Neural cell (in vitro differentiated cells): Measurements from ENCODE around the gene CPLX1. TPM values are rescaled to one million over a fixed set of nuclear protein-coding genes. Genes with fewer than 3 reads are reported as not detected.
"Not testable (repeated sequence)": the region's sequence is repeated elsewhere in the genome, so short reads cannot be mapped to it uniquely, and the experiment has no call there.

Experiments
- H2AFZ ChIP-seq: fragments of 200-600, 300-800 bp; sonication (generic), shearing (Covaris generic); 2 replicates; pipeline ENCODE4 v1.6.0; 2014; ENCODE audit warnings: low read depth, mild to moderate bottlenecking, antibody characterized with exemption, low read length, moderate library complexity
- H3F3A ChIP-seq: fragments of 200-600 bp; shearing (Covaris generic); 2 replicates; pipeline ENCODE4 v1.6.1; 2016; ENCODE audit warnings: mild to moderate bottlenecking, moderate library complexity, mixed read lengths, antibody characterized with exemption, low read length; ENCODE audit not compliant: insufficient read depth, poor library complexity, severe bottlenecking
- H3K27ac ChIP-seq: fragments of 200-600, 300-800 bp; sonication (generic), shearing (Covaris generic); 2 replicates; pipeline ENCODE4 v1.5.1; 2014; ENCODE audit warnings: mild to moderate bottlenecking, low read length, moderate library complexity
- H3K27me3 ChIP-seq: fragments of 300-800, 200-600 bp; sonication (generic), shearing (Covaris generic); 2 replicates; pipeline ENCODE4 v1.6.0; 2014; ENCODE audit warnings: mild to moderate bottlenecking, low read depth, low read length, moderate library complexity; ENCODE audit not compliant: insufficient read depth
- H3K36me3 ChIP-seq: fragments of 300-800, 200-600 bp; sonication (generic), shearing (Covaris generic); 2 replicates; pipeline ENCODE4 v1.5.1; 2014; ENCODE audit warnings: mild to moderate bottlenecking, antibody characterized with exemption, low read length, moderate library complexity; ENCODE audit not compliant: insufficient read depth
- H3K4me2 ChIP-seq: fragments of 300-800, 200-600 bp; sonication (generic), shearing (Covaris generic); 2 replicates; pipeline ENCODE4 v1.6.0; 2014; ENCODE audit warnings: mild to moderate bottlenecking, low read length
- H3K4me3 ChIP-seq: fragments of 300-800, 200-600 bp; sonication (generic), shearing (Covaris generic); 2 replicates; pipeline ENCODE4 v1.5.1; 2014; ENCODE audit warnings: mild to moderate bottlenecking, low read length, moderate library complexity
- H3K79me2 ChIP-seq: fragments of 200-600 bp; shearing (Covaris generic); replicated peaks from 2 replicates; pipeline ENCODE4 v1.6.0; 2014; ENCODE audit warnings: mild to moderate bottlenecking, low read length, moderate library complexity; ENCODE audit not compliant: insufficient read depth
- H3K9ac ChIP-seq: fragments of 300-800, 200-600 bp; sonication (generic), shearing (Covaris generic); 2 replicates; pipeline ENCODE4 v1.6.1; 2016; ENCODE audit warnings: mild to moderate bottlenecking, low read length, mixed read lengths
- H3K9me2 ChIP-seq: fragments of 200-600 bp; shearing (Covaris generic); 2 replicates; pipeline ENCODE4 v1.6.1; 2016; ENCODE audit warnings: mild to moderate bottlenecking, low read length, mixed read lengths; ENCODE audit not compliant: insufficient read depth
- H3K9me3 ChIP-seq: fragments of 200-600, 300-800 bp; sonication (generic), shearing (Covaris generic); 2 replicates; pipeline ENCODE4 v1.6.1; 2016; ENCODE audit warnings: mild to moderate bottlenecking, mixed run types, low read length, moderate library complexity, mixed read lengths
- H4K20me1 ChIP-seq: fragments of 200-600 bp; shearing (Covaris generic); 2 replicates; pipeline ENCODE4 v1.6.1; 2016; ENCODE audit warnings: mild to moderate bottlenecking, mixed run types; ENCODE audit not compliant: insufficient read depth
- CTCF ChIP-seq: fragments of 450-650 bp; IDR thresholded peaks from 2 replicates; pipeline ENCODE4 v1.5.1; 2014; ENCODE audit warnings: antibody characterized with exemption, mild to moderate bottlenecking, moderate library complexity; ENCODE audit not compliant: poor library complexity, severe bottlenecking
- EP300 ChIP-seq: fragments of 450-650 bp; conservative IDR thresholded peaks from 2 replicates; pipeline ENCODE4 v1.6.1; 2014; ENCODE audit warnings: antibody characterized with exemption, mild to moderate bottlenecking, moderate library complexity; ENCODE audit not compliant: poor library complexity, severe bottlenecking
- EZH2 ChIP-seq: fragments of 200-600, 300-800 bp; shearing (Covaris generic), sonication (generic); IDR thresholded peaks from 2 replicates; pipeline ENCODE4 v1.6.1; 2014; ENCODE audit warnings: antibody characterized with exemption, low read length, borderline replicate concordance, mild to moderate bottlenecking; ENCODE audit not compliant: insufficient read depth, poor library complexity, severe bottlenecking
- MXI1 ChIP-seq: fragments of 450-650 bp; conservative IDR thresholded peaks from 2 replicates; pipeline ENCODE4 v1.6.1; 2014; ENCODE audit warnings: antibody characterized with exemption, mild to moderate bottlenecking; ENCODE audit not compliant: poor library complexity, severe bottlenecking
- POLR2AphosphoS5 ChIP-seq: IDR thresholded peaks from 2 replicates; pipeline ENCODE4 v1.6.1; 2012
- RAD21 ChIP-seq: fragments of 450-650 bp; conservative IDR thresholded peaks from 2 replicates; pipeline ENCODE4 v1.6.1; 2014; ENCODE audit warnings: antibody characterized with exemption, mild to moderate bottlenecking, moderate library complexity
- SMC3 ChIP-seq: fragments of 450-650 bp; conservative IDR thresholded peaks from 2 replicates; pipeline ENCODE4 v1.6.1; 2014; ENCODE audit warnings: antibody characterized with exemption, mild to moderate bottlenecking, moderate library complexity; ENCODE audit not compliant: poor library complexity
- TAF1 ChIP-seq: IDR thresholded peaks from 2 replicates; pipeline ENCODE4 v1.6.1; 2012; ENCODE audit warnings: low read depth
- polyA plus RNA-seq: library from polyadenylated mRNA; depleted of rRNA; stranded (reverse); fragments of >200 nt; gene quantifications from 2 replicates; pipeline ENCODE4 v1.2.3, GENCODE V29; 2014
- TF ChIP-seq, protein P1 (sequence below): IDR thresholded peaks from 2 replicates; pipeline ENCODE4 v1.6.1; 2012; ENCODE audit warnings: borderline replicate concordance

CPLX1 gene
- polyA plus RNA-seq, 1 donor from 2014 or later, result 7.6 TPM

GRCh38 chr4:808860-809570, 16.9 kb downstream of the CPLX1 start:
- H3K27me3 ChIP-seq, result no peaks in the 10 kb centered on the region
- no peak overlapping the region for H3K27ac ChIP-seq
- H2AFZ ChIP-seq, result no peak overlapping the region
- H3K36me3 ChIP-seq, result peaks cover 2% of the 10 kb centered on the region
- H3K9me3 ChIP-seq, result peaks cover 14% of the 10 kb centered on the region
- H3K4me3 ChIP-seq, result no peak overlapping the region
- H3K79me2 ChIP-seq, result no peaks in the 10 kb centered on the region
- TF ChIP-seq TAF1, result no peak
- TF ChIP-seq RAD21, result no peak
- TF ChIP-seq EP300, result no peak
- TF ChIP-seq, protein P1, sequence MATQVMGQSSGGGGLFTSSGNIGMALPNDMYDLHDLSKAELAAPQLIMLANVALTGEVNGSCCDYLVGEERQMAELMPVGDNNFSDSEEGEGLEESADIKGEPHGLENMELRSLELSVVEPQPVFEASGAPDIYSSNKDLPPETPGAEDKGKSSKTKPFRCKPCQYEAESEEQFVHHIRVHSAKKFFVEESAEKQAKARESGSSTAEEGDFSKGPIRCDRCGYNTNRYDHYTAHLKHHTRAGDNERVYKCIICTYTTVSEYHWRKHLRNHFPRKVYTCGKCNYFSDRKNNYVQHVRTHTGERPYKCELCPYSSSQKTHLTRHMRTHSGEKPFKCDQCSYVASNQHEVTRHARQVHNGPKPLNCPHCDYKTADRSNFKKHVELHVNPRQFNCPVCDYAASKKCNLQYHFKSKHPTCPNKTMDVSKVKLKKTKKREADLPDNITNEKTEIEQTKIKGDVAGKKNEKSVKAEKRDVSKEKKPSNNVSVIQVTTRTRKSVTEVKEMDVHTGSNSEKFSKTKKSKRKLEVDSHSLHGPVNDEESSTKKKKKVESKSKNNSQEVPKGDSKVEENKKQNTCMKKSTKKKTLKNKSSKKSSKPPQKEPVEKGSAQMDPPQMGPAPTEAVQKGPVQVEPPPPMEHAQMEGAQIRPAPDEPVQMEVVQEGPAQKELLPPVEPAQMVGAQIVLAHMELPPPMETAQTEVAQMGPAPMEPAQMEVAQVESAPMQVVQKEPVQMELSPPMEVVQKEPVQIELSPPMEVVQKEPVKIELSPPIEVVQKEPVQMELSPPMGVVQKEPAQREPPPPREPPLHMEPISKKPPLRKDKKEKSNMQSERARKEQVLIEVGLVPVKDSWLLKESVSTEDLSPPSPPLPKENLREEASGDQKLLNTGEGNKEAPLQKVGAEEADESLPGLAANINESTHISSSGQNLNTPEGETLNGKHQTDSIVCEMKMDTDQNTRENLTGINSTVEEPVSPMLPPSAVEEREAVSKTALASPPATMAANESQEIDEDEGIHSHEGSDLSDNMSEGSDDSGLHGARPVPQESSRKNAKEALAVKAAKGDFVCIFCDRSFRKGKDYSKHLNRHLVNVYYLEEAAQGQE, result no peak
- no peak for TF ChIP-seq MXI1
- TF ChIP-seq POLR2AphosphoS5, result no peak
- TF ChIP-seq EZH2, result no peak
- TF ChIP-seq CTCF, result no peak
- no peak for TF ChIP-seq SMC3
- no peak overlapping the region for H3K4me2 ChIP-seq
- no peaks in the 10 kb centered on the region for H4K20me1 ChIP-seq
- H3F3A ChIP-seq, result no peaks in the 10 kb centered on the region
- H3K9me2 ChIP-seq, result no peaks in the 10 kb centered on the region
- no peak overlapping the region for H3K9ac ChIP-seq

DNA sequence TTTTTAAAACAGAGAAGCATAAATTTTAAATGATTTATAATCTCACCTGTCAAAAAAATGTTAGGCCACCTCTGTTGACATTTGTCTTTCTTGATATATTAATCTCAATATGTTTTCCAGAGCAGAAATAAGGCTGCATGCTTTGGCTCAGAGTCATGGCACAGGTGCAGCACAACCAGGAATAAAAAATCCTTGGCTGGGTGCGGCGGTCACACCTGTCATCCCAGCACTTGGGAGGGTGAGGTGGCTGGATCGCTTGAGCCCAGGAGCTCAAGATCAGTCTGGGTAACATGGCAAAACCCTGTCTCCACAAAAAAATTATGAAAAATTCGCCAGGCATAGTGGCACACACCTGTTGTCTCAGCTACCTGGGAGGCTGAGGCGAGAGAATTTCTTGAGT, 18.1 kb downstream of the CPLX1 start:
- Histone ChIP-seq H3K79me2 (no peaks in the 10 kb centered on the region), H3K27ac (no peak overlapping the region), H4K20me1 (no peaks in the 10 kb centered on the region), H2AFZ (no peak overlapping the region), H3K9me2 (no peaks in the 10 kb centered on the region), H3K9ac (no peak overlapping the region), H3K9me3 (peaks cover 17% of the 10 kb centered on the region), H3K4me3 (no peak overlapping the region), H3K36me3 (peaks cover 6% of the 10 kb centered on the region), H3F3A (no peaks in the 10 kb centered on the region), H3K4me2 (no peak overlapping the region), H3K27me3 (no peaks in the 10 kb centered on the region)
- TF ChIP-seq SMC3 (no peak), RAD21 (no peak), MXI1 (no peak), POLR2AphosphoS5 (no peak), EP300 (no peak), TAF1 (no peak), CTCF (no peak), EZH2 (no peak)
- TF ChIP-seq, protein P1, result no peak

GRCh38 chr4:806979-807378, 18.9 kb downstream of the CPLX1 start:
- not testable (repeated sequence) for H3F3A ChIP-seq, H3K79me2 ChIP-seq, H3K27ac ChIP-seq, H3K9me2 ChIP-seq, H2AFZ ChIP-seq, H3K4me2 ChIP-seq, H3K27me3 ChIP-seq, H3K4me3 ChIP-seq, H3K36me3 ChIP-seq, H4K20me1 ChIP-seq, H3K9ac ChIP-seq
- peaks cover 19% of the 10 kb centered on the region for H3K9me3 ChIP-seq
